GM19238 (cell line): ENCODE measurements around the gene CCL16.
"Not testable (repeated sequence)": the region's sequence is repeated elsewhere in the genome, so short reads cannot be mapped to it uniquely, and the experiment has no call there.

Experiments used
- DNase-seq: peaks from one replicate; pipeline ENCODE4 v3.0.0; 2011; ENCODE audit warnings: low spot score; ENCODE audit not compliant: insufficient read length

CCL16 gene

DNA sequence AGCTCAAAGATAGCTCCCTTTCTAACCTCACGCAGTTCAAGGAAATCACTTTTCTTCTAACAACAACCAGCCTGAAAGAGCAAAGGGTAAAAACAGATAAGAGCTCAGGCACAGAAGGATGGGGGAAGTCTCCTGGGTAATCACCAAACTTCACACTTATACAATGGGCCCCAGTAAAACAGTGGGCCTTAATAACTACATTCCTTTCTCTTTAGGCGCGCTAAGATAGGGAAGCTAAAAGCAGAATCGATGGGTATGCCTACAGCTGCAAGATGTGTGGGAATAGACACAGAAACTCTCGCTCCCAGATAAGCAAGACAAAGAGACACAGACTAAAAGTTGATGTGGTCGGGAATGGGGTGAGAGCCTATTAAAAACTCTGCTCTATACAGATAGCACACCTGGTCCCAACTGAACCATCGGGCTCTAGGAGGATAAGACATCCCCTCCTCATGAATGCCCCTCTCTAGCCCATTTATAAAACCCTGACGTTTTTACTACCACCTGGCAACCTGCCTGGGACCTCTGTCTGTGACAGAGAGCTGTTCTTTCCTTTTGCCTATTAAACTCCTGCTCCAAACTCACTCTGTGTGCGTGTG, 38.6 kb downstream of the CCL16 start:
- DNase-seq = no peak

DNA sequence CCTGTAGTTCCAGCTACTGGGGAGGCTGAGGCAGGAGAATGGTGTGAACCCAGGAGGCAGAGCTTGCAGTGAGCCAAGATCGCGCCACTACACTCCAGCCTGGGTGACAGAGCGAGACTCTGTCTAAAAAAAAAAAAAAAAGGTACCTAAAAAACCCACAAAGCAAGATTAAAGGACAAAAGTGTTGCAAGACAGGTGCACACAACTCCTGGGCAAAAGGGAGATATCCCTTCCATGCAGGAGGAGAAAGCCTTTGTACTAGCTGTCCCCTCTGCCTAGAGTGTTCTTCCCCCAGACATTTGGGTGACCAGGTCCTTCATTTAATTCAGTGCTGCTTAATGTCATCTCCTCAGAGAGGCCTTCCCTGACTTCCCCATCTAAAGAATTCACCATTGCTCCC, 42.8 kb downstream of the CCL16 start:
- not testable (repeated sequence) for DNase-seq

DNA sequence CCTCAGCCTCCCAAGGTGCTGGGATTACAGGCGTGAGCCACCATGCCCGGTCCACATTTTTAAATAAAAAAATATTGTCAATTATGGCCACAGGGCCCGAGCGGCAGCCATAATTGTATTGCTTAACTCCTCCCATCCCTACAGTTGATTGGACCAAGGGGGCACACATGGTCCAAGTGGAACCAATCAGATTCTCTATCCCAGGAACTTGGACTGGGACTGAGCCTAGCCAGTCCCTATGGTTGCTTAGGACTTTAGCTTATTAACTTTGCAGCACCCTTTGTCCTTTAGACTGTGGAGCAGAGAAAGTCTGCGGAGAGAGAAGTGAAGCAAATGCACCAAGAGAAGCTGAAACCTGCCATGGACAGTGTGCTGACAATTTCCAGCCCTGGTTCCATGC, 45.2 kb downstream of the CCL16 start:
- DNase-seq = no peak

DNA sequence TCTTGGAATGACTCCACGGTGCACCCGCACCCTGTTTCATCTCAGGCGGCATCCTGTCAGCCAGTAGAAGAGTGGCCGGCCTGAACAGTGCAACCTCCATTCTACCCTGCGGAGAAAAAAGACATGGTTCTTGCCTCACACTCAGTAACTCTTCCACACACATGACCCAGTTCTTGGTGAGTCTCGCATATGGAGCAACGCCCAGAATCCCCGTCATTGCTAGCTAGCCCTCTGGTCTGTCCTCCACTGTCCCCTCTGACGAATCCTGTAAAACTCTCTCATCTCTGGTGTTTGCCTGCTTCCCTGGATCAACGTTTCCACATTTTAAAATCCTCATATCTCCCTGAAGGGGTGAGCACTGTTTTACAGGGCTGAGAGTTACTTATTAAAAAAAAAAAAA, 46.5 kb downstream of the CCL16 start:
- no peak for DNase-seq

DNA sequence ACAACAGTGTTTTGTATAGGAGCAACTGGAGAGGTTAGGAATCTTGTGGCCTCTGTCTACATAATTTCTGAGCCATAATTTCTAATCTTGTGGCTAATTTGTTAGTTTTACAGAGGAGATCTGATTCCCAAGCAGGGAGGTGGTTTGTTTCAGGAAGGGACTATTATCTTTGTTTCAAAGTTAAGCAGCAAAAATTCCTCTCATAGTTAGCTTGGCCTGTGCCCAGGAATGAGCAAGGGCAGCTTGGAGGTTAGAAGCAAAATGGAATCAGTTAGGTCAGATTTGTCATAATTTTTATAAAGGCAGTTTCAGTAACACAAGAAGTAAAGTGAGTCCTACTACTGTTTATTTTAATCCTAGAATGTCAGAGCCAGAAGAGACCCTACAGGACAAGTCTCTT, 48.7 kb downstream of the CCL16 start:
- DNase-seq = no peak

DNA sequence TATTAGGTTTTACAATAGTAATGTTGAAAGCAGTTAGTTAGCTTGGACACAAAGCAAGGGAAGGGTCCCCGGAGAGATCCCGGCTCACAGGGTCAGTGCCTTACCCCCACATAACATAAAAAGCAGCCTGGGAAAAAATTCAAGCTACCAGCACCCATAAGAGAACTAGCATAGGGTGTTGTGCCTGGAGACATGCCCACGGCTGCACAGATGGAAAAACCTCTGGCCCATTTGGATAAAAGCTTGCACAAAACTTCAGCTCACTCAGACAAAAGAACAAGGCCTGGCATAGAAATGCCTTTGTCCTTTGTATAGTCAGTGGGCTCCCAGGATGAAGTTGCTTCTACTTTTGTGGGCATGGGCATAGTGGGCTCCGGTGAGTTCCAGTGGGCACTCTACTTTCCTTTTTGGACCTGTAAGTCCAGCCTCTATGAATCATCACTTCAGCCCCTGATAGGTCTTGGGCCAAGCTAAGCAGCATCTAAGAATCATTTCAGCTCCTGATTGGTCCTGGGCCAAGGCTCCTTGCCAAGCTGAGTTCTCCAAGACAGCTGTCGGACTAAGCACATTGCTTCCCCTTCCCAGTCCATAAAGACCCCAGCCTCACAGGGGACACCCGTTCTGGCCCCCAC, 49.4 kb downstream of the CCL16 start:
- no peak for DNase-seq

DNA sequence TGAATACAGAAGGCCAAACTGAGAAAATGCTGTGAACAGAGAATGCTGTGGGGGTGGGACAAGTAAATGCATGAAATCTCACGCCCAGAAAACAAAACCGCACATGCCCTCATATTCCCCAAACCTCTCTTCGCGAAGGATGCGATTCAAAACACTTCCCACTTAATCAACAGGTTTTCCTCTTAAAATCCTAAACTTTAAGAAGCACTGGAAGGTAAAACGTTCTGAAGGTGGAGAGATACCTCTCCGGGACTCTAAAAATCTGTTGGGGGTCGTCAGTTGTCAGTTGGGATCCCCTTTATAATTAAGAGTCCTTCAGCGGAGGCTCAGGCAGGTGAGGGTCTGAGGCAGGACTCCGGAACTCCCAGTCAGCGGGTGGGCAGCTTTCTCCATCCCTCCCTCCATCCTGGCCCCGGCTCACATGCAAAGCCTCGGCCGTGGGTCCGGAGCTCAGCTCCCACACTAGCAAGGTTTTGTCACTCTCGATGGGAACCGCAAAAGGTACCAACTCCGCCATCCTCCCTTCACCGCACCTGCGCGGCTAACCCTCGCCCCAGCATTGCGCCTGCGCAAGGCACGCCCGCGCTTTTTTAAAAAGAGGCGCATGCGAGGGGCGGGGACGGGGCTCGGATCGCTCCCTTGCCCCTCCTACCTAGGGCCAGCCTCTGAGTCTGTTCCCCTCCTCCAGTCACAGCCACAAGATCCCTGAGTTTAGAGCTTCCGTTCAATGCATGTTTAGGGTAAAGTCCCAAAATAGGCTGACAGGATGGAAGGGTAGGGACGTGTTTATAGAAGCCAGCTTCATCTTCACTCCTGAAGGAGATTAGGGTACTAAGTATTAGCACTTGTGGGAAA, 50.9 kb downstream of the CCL16 start, which contains the start of gene RDM1:
Gene RDM1 (minus strand): TSS at position 563 of the 855 bp plus-strand sequence. CDS start 46 bp downstream, at position 517.
- peak; percentile 83 for DNase-seq

DNA sequence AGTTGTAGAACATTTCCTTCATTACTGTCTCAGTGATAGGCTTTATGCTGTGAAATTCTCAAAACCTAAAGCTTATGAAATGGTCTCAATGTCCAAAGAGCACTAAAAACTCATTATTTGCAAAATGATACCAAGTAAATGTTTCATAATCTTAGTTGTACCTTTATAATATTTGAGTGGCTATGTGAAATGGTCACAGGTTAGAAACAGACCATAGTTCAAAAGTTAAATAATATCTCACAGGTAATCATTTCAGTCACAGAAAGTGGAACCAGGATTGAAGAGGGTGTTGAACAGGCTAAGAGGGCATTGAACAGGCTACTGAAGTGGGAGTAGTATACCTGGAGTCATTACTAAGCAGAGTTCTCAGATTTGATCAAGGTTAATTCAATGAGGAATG, 53.6 kb downstream of the CCL16 start:
- no peak for DNase-seq
